Choroid plexus epithelial cell (primary cell): Measurements from ENCODE around the gene ADRA2B.
A peak's percentile ranks its signal among the peaks of the same experiment; 100 is the strongest.
"Not testable (repeated sequence)": the region's sequence is repeated elsewhere in the genome, so short reads cannot be mapped to it uniquely, and the experiment has no call there.

Experiments used
- DNase-seq: peaks from one replicate; pipeline ENCODE4 v3.0.0-alpha.2; 2010; ENCODE audit warnings: low read depth
- H3K4me3 ChIP-seq: 2 replicates; pipeline ENCODE4 v1.5.1; 2011; ENCODE audit warnings: low read depth, mild to moderate bottlenecking, control low read depth, low read length, moderate library complexity
- CTCF ChIP-seq: conservative IDR thresholded peaks from 2 replicates; pipeline ENCODE4 v1.5.1; 2011; ENCODE audit warnings: low read depth, mild to moderate bottlenecking, control low read depth, inconsistent platforms, low read length, moderate library complexity

The ADRA2B gene

GRCh38 chr2:96144481-96145035 is 28.2 kb upstream of the ADRA2B start:
- H3K4me3 ChIP-seq, result peak overlapping the region; percentile 63
- TF ChIP-seq CTCF, result no peak
- DNase-seq, result no peak

- peak; percentile 20 for TF ChIP-seq CTCF
- peak overlapping the region; percentile 63 for H3K4me3 ChIP-seq
- DNase-seq, result no peak
Observed at GRCh38 chr2:96143848-96144480, 27.6 kb upstream of the ADRA2B start.

GRCh38 chr2:96143231-96143847 is 27.0 kb upstream of the ADRA2B start:
- no peak for TF ChIP-seq CTCF
- no peak for DNase-seq
- H3K4me3 ChIP-seq, result peak overlapping the region; percentile 63

- no peak for DNase-seq
- TF ChIP-seq CTCF, result no peak
- H3K4me3 ChIP-seq, result no peak overlapping the region
Observed at GRCh38 chr2:96142217-96143113, 26.1 kb upstream of the ADRA2B start.

GRCh38 chr2:96141624-96141967 is 25.2 kb upstream of the ADRA2B start:
- not testable (repeated sequence) for DNase-seq, H3K4me3 ChIP-seq

GRCh38 chr2:96140941-96141623 is 24.7 kb upstream of the ADRA2B start:
- H3K4me3 ChIP-seq, result no peak overlapping the region
- no peak for TF ChIP-seq CTCF
- DNase-seq, result no peak
